ENCODE data around the gene ATP11A.

DNA sequence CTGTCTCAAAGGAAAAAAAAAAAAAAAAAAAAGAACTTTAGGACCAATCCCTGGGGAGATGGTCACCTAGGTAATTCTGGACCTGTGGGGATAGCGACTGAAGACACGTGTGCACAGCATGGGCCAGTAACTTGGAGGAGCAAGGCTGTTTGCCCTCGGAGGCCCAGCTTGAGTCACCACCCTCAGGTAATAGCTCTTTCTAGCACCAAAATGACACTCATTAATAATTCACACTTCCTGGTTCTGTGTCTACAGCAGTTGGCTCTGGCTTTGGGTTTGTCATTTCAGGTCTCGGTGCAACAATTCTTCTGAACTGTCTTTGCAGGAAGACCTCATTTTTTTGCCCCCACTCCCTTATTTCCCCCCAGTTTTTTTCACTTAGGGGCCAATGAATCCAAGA is 3.9 kb upstream of the ATP11A start:
- TF ChIP-seq POLR2A (IDR thresholded peaks at IDR 0.05) (no peak), CTCF (IDR thresholded peaks at IDR 0.05) (no peak)
